Measurements from ENCODE around the gene TRAF2.
"Not testable (repeated sequence)": the region's sequence is repeated elsewhere in the genome, so short reads cannot be mapped to it uniquely, and the experiment has no call there.

Gene TRAF2

GRCh38 chr9:136857581-136858412 lies 28.5 kb upstream of the TRAF2 start:
- DNase-seq, result no peak

- DNase-seq, result no peak
Measured at GRCh38 chr9:136858452-136858843, 27.9 kb upstream of the TRAF2 start.

DNA sequence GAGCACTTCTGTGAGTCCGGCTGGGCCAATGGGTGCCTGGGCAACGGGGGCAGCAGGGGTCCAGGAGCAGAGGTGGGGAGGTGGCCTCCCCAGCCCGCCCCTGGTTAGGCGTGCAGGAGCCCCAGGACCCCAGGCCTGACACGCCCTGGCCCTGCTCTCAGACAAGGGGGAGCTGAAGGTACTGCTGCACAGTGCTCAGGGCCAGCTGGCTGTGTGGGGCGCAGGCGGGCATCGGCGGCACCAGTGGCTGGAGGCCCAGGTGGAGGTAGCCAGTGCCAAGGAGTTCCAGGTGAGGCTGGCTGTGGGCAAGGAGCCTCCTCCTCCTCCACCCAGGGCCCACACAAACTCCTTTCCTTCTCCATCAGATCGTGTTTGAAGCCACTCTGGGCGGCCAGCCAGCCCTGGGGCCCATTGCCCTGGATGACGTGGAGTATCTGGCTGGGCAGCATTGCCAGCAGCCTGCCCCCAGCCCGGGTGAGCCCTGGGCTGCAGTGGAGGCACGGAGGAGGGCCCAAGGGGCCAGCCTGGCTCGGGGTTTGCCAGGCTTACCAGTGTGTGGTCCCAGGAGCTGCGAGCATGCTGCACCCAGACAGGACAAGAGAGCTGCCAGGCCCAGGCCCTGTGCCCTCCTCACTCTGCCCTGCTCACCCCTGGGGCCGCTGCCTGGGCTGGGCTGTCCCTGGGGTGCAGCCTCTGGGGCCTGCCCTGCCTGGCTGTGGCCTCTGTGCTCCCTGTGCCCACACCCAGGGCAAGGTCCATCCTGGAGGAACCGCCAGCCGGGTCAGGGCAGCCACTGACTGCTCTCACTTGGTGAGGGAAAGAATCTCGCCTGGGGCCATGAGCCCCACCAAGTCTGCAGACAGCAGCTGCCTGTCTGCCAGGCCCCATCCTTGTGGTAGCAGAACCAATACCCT lies 27.2 kb upstream of the TRAF2 start:
- DNase-seq, result no peak

DNA sequence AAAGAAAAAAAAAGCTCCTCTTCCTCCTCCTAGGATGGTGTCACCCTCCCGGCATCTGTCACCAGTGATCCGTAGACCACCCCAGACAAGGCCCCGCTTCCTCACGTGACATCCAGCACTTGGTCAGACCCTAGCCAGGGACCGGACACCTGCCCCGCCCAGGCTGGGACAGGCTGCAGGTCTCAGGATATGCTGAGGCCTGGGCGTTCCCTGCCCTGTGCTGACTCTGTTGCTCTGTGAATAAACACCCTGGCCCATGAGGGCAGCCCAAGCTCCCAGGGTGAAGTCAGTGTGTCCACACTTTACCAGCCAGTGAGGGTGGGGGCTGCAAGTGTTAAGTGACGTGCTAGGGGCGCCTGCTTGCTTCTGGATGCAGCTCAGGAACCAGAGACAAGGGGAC lies 25.8 kb upstream of the TRAF2 start:
- DNase-seq, result no peak

DNA sequence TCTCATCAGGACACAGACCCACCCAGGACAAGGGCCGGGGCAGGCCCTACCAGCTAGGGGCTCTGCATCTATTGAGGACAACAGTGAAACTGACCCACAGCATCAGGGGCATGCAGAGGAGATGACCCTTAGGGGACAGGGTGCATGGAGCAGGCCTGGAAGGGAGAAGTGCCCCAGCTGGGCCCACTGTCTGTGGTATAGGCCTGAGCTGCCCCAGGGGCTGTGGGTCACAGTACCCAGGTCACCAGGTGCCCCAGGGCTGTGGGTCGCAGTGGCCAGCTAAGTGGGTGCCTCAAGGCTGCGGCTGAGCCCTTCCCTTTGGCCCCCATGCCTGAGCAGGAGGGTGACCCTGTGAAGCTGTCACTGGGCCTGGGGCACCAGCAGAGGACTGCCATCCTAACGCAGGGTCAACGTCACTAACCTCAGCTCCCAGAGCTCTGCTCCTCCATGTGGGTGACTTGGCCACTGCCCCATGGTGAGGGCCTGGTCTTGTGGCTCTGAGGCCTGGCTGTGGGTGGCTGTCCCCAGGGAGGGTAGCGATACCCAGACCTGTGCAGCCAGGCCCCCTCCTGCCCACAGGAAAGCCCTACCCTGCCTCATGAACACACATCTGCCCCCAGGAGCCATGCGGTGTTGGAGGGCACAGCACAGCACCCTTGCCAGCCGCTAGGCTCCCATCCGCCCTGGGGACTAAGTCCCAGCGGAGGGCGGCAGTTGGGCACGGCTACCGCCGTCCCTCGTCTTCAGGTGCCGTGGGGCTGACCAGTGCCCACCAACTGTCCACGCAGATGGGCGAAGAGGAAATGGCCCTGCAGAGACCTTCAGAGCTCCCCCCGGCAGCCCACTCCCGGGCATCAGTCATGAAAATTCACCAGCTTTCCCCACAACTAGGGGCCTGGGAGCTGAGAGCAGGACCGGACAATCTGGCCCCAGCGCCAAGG lies 25.1 kb upstream of the TRAF2 start:
- DNase-seq, result no peak

DNA sequence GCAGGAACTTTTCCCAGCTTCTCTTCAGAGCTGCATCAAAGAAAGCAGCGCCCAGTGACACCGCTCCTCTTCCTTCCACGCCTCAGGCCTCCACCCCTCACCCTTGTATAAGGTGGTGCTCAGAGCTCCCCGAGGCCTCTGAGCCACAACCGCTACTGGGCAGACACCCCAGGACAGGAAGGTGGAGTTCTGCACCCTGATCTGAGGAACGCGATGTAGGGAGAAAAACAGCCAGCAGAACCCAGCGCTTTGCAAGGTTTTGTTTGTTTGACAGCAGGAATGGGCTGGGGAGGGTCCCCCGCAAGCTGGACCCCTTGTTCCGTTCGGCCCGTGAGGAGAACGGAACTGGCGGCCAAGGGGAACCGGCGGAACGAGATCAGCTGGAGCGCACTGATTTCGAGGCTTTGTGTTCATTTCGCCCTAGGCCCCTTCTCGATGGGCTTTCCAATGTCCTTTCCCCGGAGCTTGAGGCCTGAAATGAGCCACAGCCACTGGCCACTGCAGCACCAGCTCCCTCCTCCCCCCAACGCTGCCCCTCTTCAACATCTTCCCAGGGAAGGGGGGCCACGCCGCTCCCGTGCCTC lies 24.4 kb upstream of the TRAF2 start:
- DNase-seq, result no peak

GRCh38 chr9:136862849-136863622 lies 23.3 kb upstream of the TRAF2 start:
- DNase-seq, result no peak

DNA sequence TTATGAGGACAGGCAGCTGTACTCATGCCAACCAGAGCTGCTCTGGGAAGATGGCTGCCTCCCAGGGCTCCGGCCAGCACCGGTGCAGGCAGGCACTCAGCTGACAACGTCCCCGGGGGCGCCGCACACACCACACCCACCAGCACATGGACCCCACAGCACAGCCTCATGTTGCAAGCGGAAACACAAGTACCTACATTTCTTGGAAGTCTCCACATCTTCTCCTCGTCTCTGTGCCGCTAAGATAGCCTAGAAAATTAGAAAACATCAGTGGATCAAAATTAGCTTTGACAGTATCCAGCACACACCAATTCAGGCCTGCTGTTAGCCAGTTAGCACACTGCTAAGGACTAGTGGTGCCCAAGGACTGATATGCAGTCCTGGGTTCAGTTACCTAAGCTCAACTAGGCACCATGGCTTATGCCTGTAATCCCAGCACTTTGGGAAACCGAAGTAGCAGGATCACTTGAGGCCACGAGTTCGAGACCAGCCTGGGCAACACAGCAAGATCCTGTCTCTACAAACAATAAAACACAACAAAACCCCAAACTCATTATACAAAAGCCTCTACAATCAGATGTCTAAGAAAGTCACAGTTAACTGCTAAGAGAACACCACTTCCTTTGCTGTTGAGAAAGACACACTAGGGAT lies 22.6 kb upstream of the TRAF2 start:
- DNase-seq, result no peak

DNA sequence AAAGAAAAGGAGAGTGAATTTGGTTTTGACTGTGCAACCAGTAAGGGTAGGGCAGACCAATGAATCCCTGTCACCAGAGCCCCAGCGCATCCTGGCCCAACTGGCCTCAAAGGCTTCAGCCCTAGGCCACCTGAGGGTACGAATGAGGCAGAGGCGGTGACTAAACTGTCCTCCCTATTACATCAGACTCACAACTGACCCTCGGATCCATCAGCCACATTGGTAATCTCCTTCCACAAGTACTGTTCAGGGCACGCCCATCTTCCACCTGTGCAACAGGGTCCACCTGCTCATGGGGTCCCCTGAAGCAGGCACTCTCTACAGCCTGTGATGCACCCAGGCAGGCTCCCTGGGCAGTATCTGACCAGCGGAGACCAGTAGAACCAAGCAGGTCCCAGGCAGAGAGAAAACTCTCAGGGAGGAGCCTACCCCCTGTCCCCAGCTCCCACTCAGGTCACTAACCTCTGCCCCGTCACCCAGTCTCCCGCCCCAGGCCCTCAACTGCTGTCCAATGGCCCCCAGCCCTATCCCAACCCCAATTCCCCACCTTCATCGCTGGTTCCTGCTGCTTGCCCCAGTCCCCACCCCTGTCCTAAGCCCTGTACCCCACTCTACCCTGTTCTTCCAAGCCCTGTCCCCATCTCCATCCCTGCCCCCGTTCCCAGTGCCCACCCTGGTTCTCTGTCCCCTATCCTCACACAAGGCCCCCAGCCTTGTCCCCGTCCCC lies 21.1 kb upstream of the TRAF2 start:
- no peak for DNase-seq

DNA sequence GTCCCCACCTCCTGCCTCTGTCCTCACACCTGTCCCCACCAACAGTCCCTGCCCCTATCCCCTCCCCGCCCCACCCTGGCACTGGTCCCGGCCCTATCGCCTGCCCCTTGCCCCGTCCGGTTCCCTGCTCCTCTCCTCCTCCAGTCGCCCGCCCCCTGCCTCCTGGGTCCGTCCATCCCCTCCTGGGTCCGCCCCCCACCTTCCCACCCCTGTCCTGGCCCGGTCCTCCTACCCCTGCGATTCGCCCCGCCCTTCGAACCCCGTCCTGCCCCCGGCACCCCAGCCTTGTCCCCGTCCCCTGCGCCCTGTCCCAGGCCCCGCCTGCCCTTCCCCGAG lies 20.6 kb upstream of the TRAF2 start:
- no peak for DNase-seq

- DNase-seq, result not testable (repeated sequence)
Measured at GRCh38 chr9:136866898-136867421, 19.4 kb upstream of the TRAF2 start.

- no peak for DNase-seq
Measured at GRCh38 chr9:136867480-136867879, 18.8 kb upstream of the TRAF2 start.

- no peak for DNase-seq
Measured at GRCh38 chr9:136867917-136868316, 18.4 kb upstream of the TRAF2 start.

GRCh38 chr9:136868644-136869043 lies 17.7 kb upstream of the TRAF2 start:
- DNase-seq, result no peak

DNA sequence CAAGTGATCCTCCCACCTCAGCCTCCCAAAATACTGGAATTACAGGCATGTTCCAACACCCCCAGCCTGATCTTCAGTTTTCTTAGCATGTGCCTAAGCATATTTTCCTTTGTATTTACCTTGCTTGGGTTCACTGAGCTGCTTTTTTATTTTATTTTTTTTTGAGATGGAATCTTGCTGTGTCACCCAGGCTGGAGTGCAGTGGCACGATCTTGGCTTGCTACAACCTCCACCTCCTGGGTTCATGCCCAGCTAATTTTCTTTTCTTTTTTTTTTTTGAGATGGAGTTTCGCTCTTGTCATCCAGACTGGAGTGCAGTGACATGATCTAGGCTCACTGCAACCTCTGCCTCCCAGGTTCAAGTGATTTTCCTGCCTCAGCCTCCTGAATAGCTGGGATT lies 16.7 kb upstream of the TRAF2 start:
- DNase-seq, result not testable (repeated sequence)

DNA sequence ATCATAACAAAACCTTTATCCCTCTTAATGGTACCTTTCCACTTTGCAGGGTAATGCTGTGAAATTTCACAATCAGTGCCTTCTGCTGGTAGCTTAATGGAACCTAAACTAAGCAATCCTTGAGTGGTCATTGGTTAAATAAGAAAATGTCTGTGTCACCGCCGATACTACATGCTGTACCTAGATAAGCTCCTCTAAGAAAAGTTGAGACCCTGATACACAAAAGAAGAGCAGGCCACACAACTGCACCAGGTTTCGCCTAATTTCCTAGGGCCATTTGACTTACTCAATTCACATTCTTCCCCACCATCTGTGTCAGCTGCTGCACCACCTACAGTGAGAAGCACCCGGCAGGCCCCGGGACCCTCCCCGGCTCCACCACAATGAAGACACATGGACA lies 11.2 kb upstream of the TRAF2 start:
- no peak for DNase-seq

- DNase-seq, result no peak
Measured at GRCh38 chr9:136876476-136876875, 9.8 kb upstream of the TRAF2 start.

GRCh38 chr9:136880651-136881050 lies 5.7 kb upstream of the TRAF2 start:
- DNase-seq, result no peak

GRCh38 chr9:136881691-136882108 lies 4.6 kb upstream of the TRAF2 start:
- no peak for DNase-seq
